ENCODE results near the gene ZFYVE28. TPM values are rescaled to one million over a fixed set of nuclear protein-coding genes. Genes with fewer than 3 reads are reported as not detected.

ZFYVE28 gene
- total and polyA plus RNA-seq, 10 of the 15 experiments (the other 5 are each of a cell fraction or from before 2014, with no cell fraction given), result 0.06 to 1.9 (median 0.22) TPM; not detected in 1

GRCh38 chr4:2402941-2403340 lies 15.5 kb downstream of the ZFYVE28 start:
- ChIA-PET POLR2A (no interaction called here), SMC1A (ENCODE audit: uncharacterized antibody, unreplicated experiment) (interaction anchor here (0.8 to 1.5 kb wide), 2 partner anchors 8 to 9 kb away, joined by 3 to 5 read pairs; no protein-coding TSS in a partner anchor), RAD21 (ENCODE audit: unreplicated experiment) (interaction anchor here (0.9 to 1.6 kb wide), 2 partner anchors 9 to 16 kb away, joined by 3 read pairs; partner anchors contain the start of gene CFAP99), CTCF (interaction anchor here (0.6 to 0.9 kb wide), 2 partner anchors 10 to 26 kb away, joined by 3 read pairs; no protein-coding TSS in a partner anchor)
- TF ChIP-seq ESRRA (IDR thresholded peaks at IDR 0.05; ENCODE audit: low read length) (no peak), PKNOX1 (IDR thresholded peaks at IDR 0.05) (no peak), LARP7 (IDR thresholded peaks at IDR 0.05) (no peak), HDAC6 (IDR thresholded peaks at IDR 0.05; ENCODE audit: unreplicated experiment) (no peak), NRF1 (conservative IDR thresholded peaks at IDR 0.05; ENCODE audit: low read depth, low read length) (no peak), IKZF2 (IDR thresholded peaks at IDR 0.05) (no peak)
- TF ChIP-seq, protein P1, sequence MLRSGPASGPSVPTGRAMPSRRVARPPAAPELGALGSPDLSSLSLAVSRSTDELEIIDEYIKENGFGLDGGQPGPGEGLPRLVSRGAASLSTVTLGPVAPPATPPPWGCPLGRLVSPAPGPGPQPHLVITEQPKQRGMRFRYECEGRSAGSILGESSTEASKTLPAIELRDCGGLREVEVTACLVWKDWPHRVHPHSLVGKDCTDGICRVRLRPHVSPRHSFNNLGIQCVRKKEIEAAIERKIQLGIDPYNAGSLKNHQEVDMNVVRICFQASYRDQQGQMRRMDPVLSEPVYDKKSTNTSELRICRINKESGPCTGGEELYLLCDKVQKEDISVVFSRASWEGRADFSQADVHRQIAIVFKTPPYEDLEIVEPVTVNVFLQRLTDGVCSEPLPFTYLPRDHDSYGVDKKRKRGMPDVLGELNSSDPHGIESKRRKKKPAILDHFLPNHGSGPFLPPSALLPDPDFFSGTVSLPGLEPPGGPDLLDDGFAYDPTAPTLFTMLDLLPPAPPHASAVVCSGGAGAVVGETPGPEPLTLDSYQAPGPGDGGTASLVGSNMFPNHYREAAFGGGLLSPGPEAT (IDR thresholded peaks at IDR 0.05; ENCODE audit: low read depth), result no peak
- TF ChIP-seq, protein P2, sequence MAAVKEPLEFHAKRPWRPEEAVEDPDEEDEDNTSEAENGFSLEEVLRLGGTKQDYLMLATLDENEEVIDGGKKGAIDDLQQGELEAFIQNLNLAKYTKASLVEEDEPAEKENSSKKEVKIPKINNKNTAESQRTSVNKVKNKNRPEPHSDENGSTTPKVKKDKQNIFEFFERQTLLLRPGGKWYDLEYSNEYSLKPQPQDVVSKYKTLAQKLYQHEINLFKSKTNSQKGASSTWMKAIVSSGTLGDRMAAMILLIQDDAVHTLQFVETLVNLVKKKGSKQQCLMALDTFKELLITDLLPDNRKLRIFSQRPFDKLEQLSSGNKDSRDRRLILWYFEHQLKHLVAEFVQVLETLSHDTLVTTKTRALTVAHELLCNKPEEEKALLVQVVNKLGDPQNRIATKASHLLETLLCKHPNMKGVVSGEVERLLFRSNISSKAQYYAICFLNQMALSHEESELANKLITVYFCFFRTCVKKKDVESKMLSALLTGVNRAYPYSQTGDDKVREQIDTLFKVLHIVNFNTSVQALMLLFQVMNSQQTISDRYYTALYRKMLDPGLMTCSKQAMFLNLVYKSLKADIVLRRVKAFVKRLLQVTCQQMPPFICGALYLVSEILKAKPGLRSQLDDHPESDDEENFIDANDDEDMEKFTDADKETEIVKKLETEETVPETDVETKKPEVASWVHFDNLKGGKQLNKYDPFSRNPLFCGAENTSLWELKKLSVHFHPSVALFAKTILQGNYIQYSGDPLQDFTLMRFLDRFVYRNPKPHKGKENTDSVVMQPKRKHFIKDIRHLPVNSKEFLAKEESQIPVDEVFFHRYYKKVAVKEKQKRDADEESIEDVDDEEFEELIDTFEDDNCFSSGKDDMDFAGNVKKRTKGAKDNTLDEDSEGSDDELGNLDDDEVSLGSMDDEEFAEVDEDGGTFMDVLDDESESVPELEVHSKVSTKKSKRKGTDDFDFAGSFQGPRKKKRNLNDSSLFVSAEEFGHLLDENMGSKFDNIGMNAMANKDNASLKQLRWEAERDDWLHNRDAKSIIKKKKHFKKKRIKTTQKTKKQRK (IDR thresholded peaks at IDR 0.05; ENCODE audit: low read depth, low read length), result no peak
- TF ChIP-seq, protein P3, sequence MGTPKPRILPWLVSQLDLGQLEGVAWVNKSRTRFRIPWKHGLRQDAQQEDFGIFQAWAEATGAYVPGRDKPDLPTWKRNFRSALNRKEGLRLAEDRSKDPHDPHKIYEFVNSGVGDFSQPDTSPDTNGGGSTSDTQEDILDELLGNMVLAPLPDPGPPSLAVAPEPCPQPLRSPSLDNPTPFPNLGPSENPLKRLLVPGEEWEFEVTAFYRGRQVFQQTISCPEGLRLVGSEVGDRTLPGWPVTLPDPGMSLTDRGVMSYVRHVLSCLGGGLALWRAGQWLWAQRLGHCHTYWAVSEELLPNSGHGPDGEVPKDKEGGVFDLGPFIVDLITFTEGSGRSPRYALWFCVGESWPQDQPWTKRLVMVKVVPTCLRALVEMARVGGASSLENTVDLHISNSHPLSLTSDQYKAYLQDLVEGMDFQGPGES (IDR thresholded peaks at IDR 0.05), result no peak
- Histone ChIP-seq H3K9ac (ENCODE audit: control insufficient read depth, insufficient read depth, low read length) (no peak overlapping the region), H3K27ac (ENCODE audit: control insufficient read depth, insufficient read depth) (no peak overlapping the region), H3K9me3 (replicated peaks; ENCODE audit: control insufficient read depth, insufficient read depth, low read length) (no peaks in the 10 kb centered on the region), H2AFZ (ENCODE audit: control insufficient read depth, low read depth, low read length) (no peak overlapping the region), H4K20me1 (ENCODE audit: control insufficient read depth, insufficient read depth) (no peaks in the 10 kb centered on the region), H3K4me2 (ENCODE audit: control insufficient read depth, insufficient read depth) (no peak overlapping the region), H3K4me3 (no peak overlapping the region), H3K27me3 (replicated peaks in 1 of 2; ENCODE audit: control insufficient read depth in 2 of 2, insufficient read depth in 2 of 2, low read length in 1 of 2) (peaks cover 4 to 6% of the 10 kb centered on the region in 2 experiments; a peak in 3 of 4 replicates), H3K4me1 (ENCODE audit: control insufficient read depth, insufficient read depth, low read length) (peaks cover 7% of the 10 kb centered on the region), H3K79me2 (ENCODE audit: control insufficient read depth, insufficient read depth, low read length) (no peaks in the 10 kb centered on the region), H3K36me3 (ENCODE audit: control insufficient read depth in 2 of 2, insufficient read depth in 2 of 2, low read length in 1 of 2) (no peaks in the 10 kb centered on the region)
- DNase-seq (ENCODE audit: low read depth, low spot score), result no peak
- no TSS peak for BruUV-seq (replicated peaks)
- intact Hi-C loops (cut with micrococcal nuclease; ENCODE audit: unreplicated experiment), result no loop called here
- in situ Hi-C loops (cut with MboI), result no loop called here
- no peak for ATAC-seq
- WGBS (ENCODE audit: insufficient coverage, insufficient replicate concordance, low lambda C conversion rate, missing lambda C conversion rate), result 78% methylated on average over 7 of the region's 7 CpGs
- no peak for FAIRE-seq

All from GM12878 (cell line).